Measurements from ENCODE around the gene FAM216B.

- TF ChIP-seq CTCF (IDR thresholded peaks at IDR 0.05; ENCODE audit: low read length) (no peak), EZH2 (IDR thresholded peaks at IDR 0.05; ENCODE audit: borderline replicate concordance, low read length) (no peak)
Observed at GRCh38 chr13:42815681-42816080, 34.3 kb downstream of the FAM216B start.

Data from OCI-LY1 (cell line).